Epithelial cell of proximal tubule (primary cell): ENCODE data around the gene HLA-DPB1. TPM values are rescaled to one million over a fixed set of nuclear protein-coding genes. Genes with fewer than 3 reads are reported as not detected.
A peak's percentile ranks its signal among the peaks of the same experiment; 100 is the strongest.

ENCODE experiments used
- DNase-seq: peaks from one replicate; pipeline ENCODE4 v3.0.0-alpha.2; 2011; ENCODE audit warnings: low read depth
- H3K4me3 ChIP-seq: 2 replicates; pipeline ENCODE4 v1.5.1; 2011; ENCODE audit warnings: low read depth, mild to moderate bottlenecking, low read length
- total RNA-seq: library from RNA; depleted of rRNA; stranded (reverse); fragments of >200 nt; gene quantifications from 2 replicates; pipeline ENCODE4 v1.2.3, GENCODE V29; 2015
- TF ChIP-seq, protein P1 (sequence below): conservative IDR thresholded peaks from 2 replicates; pipeline ENCODE4 v1.5.1; 2012; ENCODE audit warnings: low read depth, mild to moderate bottlenecking, low read length

The HLA-DPB1 gene
- total RNA-seq, 1 donor from 2014 or later: 52.3 TPM

- DNase-seq: no peak
- TF ChIP-seq, protein P1, sequence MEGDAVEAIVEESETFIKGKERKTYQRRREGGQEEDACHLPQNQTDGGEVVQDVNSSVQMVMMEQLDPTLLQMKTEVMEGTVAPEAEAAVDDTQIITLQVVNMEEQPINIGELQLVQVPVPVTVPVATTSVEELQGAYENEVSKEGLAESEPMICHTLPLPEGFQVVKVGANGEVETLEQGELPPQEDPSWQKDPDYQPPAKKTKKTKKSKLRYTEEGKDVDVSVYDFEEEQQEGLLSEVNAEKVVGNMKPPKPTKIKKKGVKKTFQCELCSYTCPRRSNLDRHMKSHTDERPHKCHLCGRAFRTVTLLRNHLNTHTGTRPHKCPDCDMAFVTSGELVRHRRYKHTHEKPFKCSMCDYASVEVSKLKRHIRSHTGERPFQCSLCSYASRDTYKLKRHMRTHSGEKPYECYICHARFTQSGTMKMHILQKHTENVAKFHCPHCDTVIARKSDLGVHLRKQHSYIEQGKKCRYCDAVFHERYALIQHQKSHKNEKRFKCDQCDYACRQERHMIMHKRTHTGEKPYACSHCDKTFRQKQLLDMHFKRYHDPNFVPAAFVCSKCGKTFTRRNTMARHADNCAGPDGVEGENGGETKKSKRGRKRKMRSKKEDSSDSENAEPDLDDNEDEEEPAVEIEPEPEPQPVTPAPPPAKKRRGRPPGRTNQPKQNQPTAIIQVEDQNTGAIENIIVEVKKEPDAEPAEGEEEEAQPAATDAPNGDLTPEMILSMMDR: no peak
- no peak overlapping the region for H3K4me3 ChIP-seq
These were observed 35.6 kb upstream of the HLA-DPB1 start for GRCh38 chr6:33040157-33040556.

GRCh38 chr6:33049323-33050013 is 26.3 kb upstream of the HLA-DPB1 start:
- no peak for DNase-seq
- TF ChIP-seq, protein P1: peak; percentile 42
- H3K4me3 ChIP-seq: no peak overlapping the region

GRCh38 chr6:33050014-33050810 is 25.6 kb upstream of the HLA-DPB1 start:
- DNase-seq: no peak
- TF ChIP-seq, protein P1: no peak
- H3K4me3 ChIP-seq: no peak overlapping the region

GRCh38 chr6:33052627-33053026 is 23.2 kb upstream of the HLA-DPB1 start:
- TF ChIP-seq, protein P1: no peak
- no peak overlapping the region for H3K4me3 ChIP-seq

DNA sequence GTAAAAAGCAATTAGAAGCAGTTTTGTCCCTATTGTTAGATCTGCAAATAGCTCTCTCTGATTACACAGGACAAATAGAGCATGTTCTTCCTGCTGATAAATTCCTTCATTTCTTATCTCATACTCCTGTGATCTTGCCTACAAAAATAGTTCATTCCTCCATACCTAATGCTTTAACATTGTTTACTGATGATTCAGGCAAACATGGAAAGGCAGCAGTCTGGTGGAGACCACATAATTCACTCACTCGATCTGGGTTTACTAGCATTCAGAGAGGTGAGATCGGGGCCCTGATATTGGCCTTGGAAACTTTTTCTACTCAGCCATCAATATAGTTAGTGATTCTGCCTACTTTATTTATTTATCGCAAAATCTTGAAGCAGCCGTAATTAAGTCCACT is 22.6 kb upstream of the HLA-DPB1 start:
- TF ChIP-seq, protein P1: no peak
- no peak for DNase-seq
- no peak overlapping the region for H3K4me3 ChIP-seq

More at GRCh38 chr6:33052627-33053026, 23.2 kb upstream of the HLA-DPB1 start:
- no peak for DNase-seq

DNA sequence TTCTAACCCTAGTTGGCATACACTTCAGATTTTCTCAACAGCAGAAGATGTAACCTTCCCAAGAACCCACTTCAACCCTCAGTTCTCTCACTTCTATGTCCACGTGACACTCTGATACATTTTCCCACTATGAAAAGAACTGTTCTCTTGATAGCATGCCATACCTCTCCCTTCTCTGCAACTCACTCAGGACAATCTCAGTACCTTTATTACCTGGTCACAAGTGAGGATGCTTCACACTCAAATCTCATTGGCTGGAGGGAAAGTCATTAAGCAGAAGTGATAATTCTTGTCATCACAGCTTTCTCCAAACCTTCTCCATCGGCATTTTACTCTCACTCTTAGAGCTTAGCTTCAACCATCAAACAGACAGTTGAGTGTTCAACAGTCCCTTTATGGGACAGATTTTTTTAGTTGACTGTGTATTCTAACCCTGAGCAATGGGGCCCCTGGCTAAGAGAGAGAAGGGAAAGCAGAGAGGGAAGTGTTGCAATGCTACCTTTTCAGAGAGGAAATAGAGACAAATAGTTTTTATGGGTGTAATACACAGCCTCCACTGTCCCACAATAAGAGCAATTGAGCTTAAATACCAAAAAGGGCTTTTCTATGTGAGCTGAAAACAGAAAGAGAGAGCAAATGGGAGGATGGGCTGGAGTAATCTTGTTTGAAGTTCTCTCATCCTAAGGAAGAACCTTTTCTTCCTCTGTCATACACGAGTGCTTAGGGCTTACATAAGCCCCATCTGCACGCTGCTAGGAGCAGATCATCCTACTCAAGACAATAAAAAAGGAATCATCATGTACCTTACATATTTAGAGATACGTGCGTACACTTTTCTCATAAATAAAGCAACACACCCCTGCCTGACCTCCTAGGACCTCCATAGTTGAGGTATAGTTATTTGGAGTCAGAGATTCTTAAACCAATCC is 18.3 kb upstream of the HLA-DPB1 start:
- no peak overlapping the region for H3K4me3 ChIP-seq
- no peak for DNase-seq
- TF ChIP-seq, protein P1: no peak
